GM23248 (cell line): ENCODE measurements around the gene CMTM1. TPM values are rescaled to one million over a fixed set of nuclear protein-coding genes. Genes with fewer than 3 reads are reported as not detected.

Experiments used
- DNase-seq: peaks from one replicate; pipeline ENCODE4 v3.0.0-alpha.2; 2015
- H2AFZ ChIP-seq: fragments of 200-600 bp; sonication (generic); 2 replicates; pipeline ENCODE4 v1.6.1; 2016; ENCODE audit warnings: antibody characterized with exemption
- H3F3A ChIP-seq: fragments of 200-600 bp; sonication (generic); 2 replicates; pipeline ENCODE4 v1.6.1; 2016; ENCODE audit warnings: mild to moderate bottlenecking, antibody characterized with exemption, mixed run types; ENCODE audit not compliant: insufficient read depth
- H3K27ac ChIP-seq: fragments of 200-600 bp; sonication (generic); 2 replicates; pipeline ENCODE4 v1.5.1; 2016; ENCODE audit warnings: mild to moderate bottlenecking
- H3K27me3 ChIP-seq: fragments of 200-600 bp; sonication (generic); replicated peaks from 2 replicates; pipeline ENCODE4 v1.6.1; 2016; ENCODE audit warnings: mild to moderate bottlenecking; ENCODE audit not compliant: insufficient read depth
- H3K36me3 ChIP-seq: fragments of 200-600 bp; sonication (generic); 2 replicates; pipeline ENCODE4 v1.6.1; 2016; ENCODE audit warnings: low read depth, mild to moderate bottlenecking
- H3K4me1 ChIP-seq: fragments of 200-600 bp; sonication (generic); 2 replicates; pipeline ENCODE4 v1.6.1; 2016; ENCODE audit warnings: mild to moderate bottlenecking; ENCODE audit not compliant: insufficient read depth
- H3K4me2 ChIP-seq: fragments of 200-600 bp; sonication (generic); one replicate; pipeline ENCODE4 v1.6.1; 2016; ENCODE audit warnings: mild to moderate bottlenecking; ENCODE audit not compliant: unreplicated experiment
- H3K4me3 ChIP-seq: fragments of 200-600 bp; sonication (generic); 2 replicates; pipeline ENCODE4 v1.5.1; 2016; ENCODE audit warnings: mild to moderate bottlenecking
- H3K79me2 ChIP-seq: fragments of 200-600 bp; sonication (generic); 2 replicates; pipeline ENCODE4 v1.6.1; 2016; ENCODE audit warnings: mild to moderate bottlenecking; ENCODE audit not compliant: insufficient read depth
- H3K9ac ChIP-seq: fragments of 200-600 bp; sonication (generic); 2 replicates; pipeline ENCODE4 v1.6.1; 2016; ENCODE audit warnings: mild to moderate bottlenecking
- H3K9me2 ChIP-seq: fragments of 200-600 bp; sonication (generic); 2 replicates; pipeline ENCODE4 v1.6.1; 2016; ENCODE audit warnings: mixed run types, mild to moderate bottlenecking, moderate library complexity; ENCODE audit not compliant: insufficient read depth
- H3K9me3 ChIP-seq: fragments of 200-600 bp; sonication (generic); one replicate; pipeline ENCODE4 v1.6.1; 2017; ENCODE audit warnings: low read depth
- H4K20me1 ChIP-seq: fragments of 200-600 bp; sonication (generic); 2 replicates; pipeline ENCODE4 v1.6.0; 2016; ENCODE audit not compliant: insufficient read depth
- EZH2 ChIP-seq: fragments of 200-600 bp; sonication (generic); IDR thresholded peaks from 2 replicates; pipeline ENCODE4 v1.6.1; 2018; ENCODE audit warnings: antibody characterized with exemption, mild to moderate bottlenecking; ENCODE audit not compliant: insufficient read depth, poor library complexity, severe bottlenecking
- EZH2phosphoT487 ChIP-seq: fragments of 200-600 bp; sonication (generic); IDR thresholded peaks from 2 replicates; pipeline ENCODE4 v1.6.1; 2018; ENCODE audit warnings: antibody characterized with exemption, moderate library complexity, mild to moderate bottlenecking, low read depth; ENCODE audit not compliant: insufficient read depth
- WGBS, 2 experiments: methylation state at CpG; one replicate each; pipeline ENCODE4 v1.1.6; 2015 to 2017; ENCODE audit warnings: low lambda C conversion rate in 2 of 2, low coverage in 1 of 2; ENCODE audit errors: missing lambda C conversion rate in 2 of 2; 5-methylcytosine and 5-hydroxymethylcytosine counted together
- in situ Hi-C: fragments of 300-500 bp; cut with MboI; formaldehyde crosslinking; loops from 2 replicates; pipeline ENCODE4 v1.15.0; 2020
- polyA plus RNA-seq: library from polyadenylated mRNA; unstranded; fragments of >200 nt; fragmentation: Nextera tagmentation; extraction: Ambion mirVana; gene quantifications from 2 replicates; pipeline ENCODE4 v1.2.1, GENCODE V29; 2016
- total RNA-seq: library from RNA; depleted of rRNA; stranded (reverse); fragments of >200 nt; shearing (Covaris generic); gene quantifications from 2 replicates; pipeline ENCODE4 v1.2.3, GENCODE V29; 2014

CMTM1 gene
- total and polyA plus RNA-seq, 2 experiments from 2014 or later = 3.1 to 6.8 TPM

DNA sequence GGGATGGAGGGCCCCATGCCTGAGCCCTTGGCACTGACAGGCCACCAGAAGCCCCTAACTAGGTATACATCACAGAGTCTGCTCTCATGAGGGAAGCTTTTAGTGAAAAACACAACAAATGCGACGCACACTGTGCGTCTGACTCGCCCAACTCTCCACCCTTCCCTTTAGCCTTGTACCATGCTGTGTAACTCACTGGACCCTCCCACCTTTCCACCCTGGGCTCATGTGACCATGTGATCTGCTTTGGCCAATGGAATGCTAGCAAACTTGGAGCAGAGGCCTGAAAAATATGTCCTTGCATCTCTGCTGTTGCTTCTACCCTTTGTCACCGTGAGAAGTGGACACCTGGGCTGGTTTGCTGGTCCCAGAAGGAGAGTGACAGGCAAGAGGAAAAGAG is 37.9 kb upstream of the CMTM1 start:
- no peak for DNase-seq
- H3K27ac ChIP-seq = no peak overlapping the region
- TF ChIP-seq EZH2 (no peak), EZH2phosphoT487 (no peak)
- in situ Hi-C loops = no loop called here
- no peaks in the 10 kb centered on the region for H3K79me2 ChIP-seq
- no peak overlapping the region for H2AFZ ChIP-seq
- H3K4me2 ChIP-seq = no peak overlapping the region
- peaks cover 7% of the 10 kb centered on the region; the same call in 1 of the 2 replicates for H3K36me3 ChIP-seq
- H3K9me3 ChIP-seq = no peaks in the 10 kb centered on the region
- 98% methylated on average over 5 of the region's 5 CpGs for WGBS, 2 experiments
- H3K9ac ChIP-seq = no peak overlapping the region
- H3F3A ChIP-seq = no peaks in the 10 kb centered on the region; the same call in 1 of the 2 replicates
- H4K20me1 ChIP-seq = no peaks in the 10 kb centered on the region
- no peak overlapping the region for H3K4me3 ChIP-seq
- H3K27me3 ChIP-seq = no peaks in the 10 kb centered on the region
- no peaks in the 10 kb centered on the region for H3K9me2 ChIP-seq
- no peaks in the 10 kb centered on the region for H3K4me1 ChIP-seq

DNA sequence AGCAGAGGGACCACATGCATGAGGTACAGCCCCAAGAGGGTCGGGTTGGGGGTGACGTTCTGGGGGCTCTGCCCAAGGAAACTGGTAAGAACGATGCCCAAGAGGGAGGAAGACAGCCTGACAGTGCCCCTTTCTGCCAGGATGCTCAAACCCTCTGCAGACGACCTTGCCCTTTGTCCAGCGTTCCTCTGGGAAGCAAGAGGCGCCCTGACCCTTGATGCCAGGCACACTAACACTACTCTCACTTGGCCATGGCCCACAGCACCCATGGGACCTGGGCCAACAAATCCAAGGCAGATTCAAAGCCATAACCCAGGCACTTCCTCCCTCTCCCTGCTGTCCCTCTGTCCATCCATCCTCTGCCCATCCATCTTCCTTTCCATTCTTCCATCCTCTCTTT is 36.8 kb upstream of the CMTM1 start:
- no peak for DNase-seq
- peaks cover 7% of the 10 kb centered on the region; the same call in 1 of the 2 replicates for H3K36me3 ChIP-seq
- H3K9me2 ChIP-seq = no peaks in the 10 kb centered on the region
- H2AFZ ChIP-seq = no peak overlapping the region
- no peak overlapping the region for H3K27ac ChIP-seq
- no peaks in the 10 kb centered on the region; the same call in 1 of the 2 replicates for H3F3A ChIP-seq
- H3K4me2 ChIP-seq = no peak overlapping the region
- H3K79me2 ChIP-seq = no peaks in the 10 kb centered on the region
- no peaks in the 10 kb centered on the region for H4K20me1 ChIP-seq
- H3K9ac ChIP-seq = no peak overlapping the region
- no peak for TF ChIP-seq EZH2phosphoT487
- TF ChIP-seq EZH2 = no peak
- in situ Hi-C loops = no loop called here
- H3K4me3 ChIP-seq = no peak overlapping the region
- H3K27me3 ChIP-seq = no peaks in the 10 kb centered on the region
- 79 to 82% methylated on average over 6 of the region's 6 CpGs for whole genome bisulfite sequencing, 2 experiments
- H3K9me3 ChIP-seq = no peaks in the 10 kb centered on the region
- no peaks in the 10 kb centered on the region for H3K4me1 ChIP-seq

DNA sequence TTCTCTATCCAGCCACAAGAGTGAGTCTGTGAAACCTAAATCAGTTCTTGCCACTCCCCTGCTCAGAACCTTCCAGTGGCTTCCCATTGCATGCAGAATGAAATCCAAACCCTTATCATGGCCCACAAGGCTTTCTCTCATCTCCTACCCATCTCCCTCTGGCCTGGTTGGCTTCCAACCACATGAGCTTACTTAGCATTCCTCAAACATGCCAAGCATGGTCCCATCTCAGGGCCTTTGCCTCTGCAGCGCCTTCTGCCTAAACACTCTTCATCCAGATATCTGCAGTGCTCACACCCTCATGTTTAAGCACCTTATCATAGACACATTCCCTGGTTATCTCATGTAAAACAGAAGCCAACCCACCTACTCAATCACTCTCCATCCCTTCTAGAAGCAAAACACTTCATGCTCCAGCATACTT is 31.9 kb upstream of the CMTM1 start:
- H3K4me2 ChIP-seq = no peak overlapping the region
- no peaks in the 10 kb centered on the region for H4K20me1 ChIP-seq
- H3K9me2 ChIP-seq = no peaks in the 10 kb centered on the region
- H3K9me3 ChIP-seq = no peaks in the 10 kb centered on the region
- no peaks in the 10 kb centered on the region for H3F3A ChIP-seq
- H3K4me1 ChIP-seq = no peaks in the 10 kb centered on the region
- H3K27ac ChIP-seq = no peak overlapping the region
- in situ Hi-C loops = no loop called here
- H3K9ac ChIP-seq = no peak overlapping the region
- H3K27me3 ChIP-seq = no peaks in the 10 kb centered on the region
- TF ChIP-seq EZH2 = no peak
- no peak for TF ChIP-seq EZH2phosphoT487
- H3K79me2 ChIP-seq = no peaks in the 10 kb centered on the region
- DNase-seq = no peak
- peaks cover 7% of the 10 kb centered on the region; the same call in 1 of the 2 replicates for H3K36me3 ChIP-seq
- WGBS, 2 experiments = 95 to 96% methylated on average over 1 of the region's 1 CpG
- H2AFZ ChIP-seq = no peak overlapping the region
- H3K4me3 ChIP-seq = no peak overlapping the region

DNA sequence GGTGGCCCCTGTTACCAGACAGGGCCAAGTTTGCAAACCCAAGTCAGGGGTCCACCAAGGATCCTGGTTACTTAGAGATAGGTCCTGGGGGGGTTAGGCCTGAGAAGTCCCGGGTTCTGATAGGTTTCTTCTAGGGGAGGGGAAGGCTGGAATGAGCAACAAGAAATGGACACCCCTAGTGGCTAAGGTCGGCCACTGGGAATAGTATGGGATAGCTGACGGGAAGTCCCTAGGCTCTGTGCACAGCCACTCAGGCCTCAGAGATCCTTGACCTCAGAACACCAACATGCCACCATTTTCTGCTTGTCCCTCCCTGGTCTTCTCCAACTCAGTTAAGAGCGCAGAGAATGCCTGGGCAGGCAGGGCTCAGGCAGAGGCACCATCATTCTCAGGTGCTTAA is 29.7 kb upstream of the CMTM1 start:
- no peaks in the 10 kb centered on the region for H3K9me2 ChIP-seq
- DNase-seq = no peak
- WGBS, 2 experiments = 88 to 91% methylated on average over 4 of the region's 4 CpGs
- no peaks in the 10 kb centered on the region for H3K9me3 ChIP-seq
- H3K4me3 ChIP-seq = no peak overlapping the region
- in situ Hi-C loops = no loop called here
- no peak overlapping the region for H3K27ac ChIP-seq
- H3K27me3 ChIP-seq = no peaks in the 10 kb centered on the region
- H3K9ac ChIP-seq = no peak overlapping the region
- H4K20me1 ChIP-seq = no peaks in the 10 kb centered on the region
- H3K36me3 ChIP-seq = no peaks in the 10 kb centered on the region; the same call in 1 of the 2 replicates
- H3F3A ChIP-seq = no peaks in the 10 kb centered on the region
- TF ChIP-seq EZH2 (no peak), EZH2phosphoT487 (no peak)
- H3K79me2 ChIP-seq = no peaks in the 10 kb centered on the region
- H3K4me1 ChIP-seq = no peaks in the 10 kb centered on the region
- H3K4me2 ChIP-seq = no peak overlapping the region
- H2AFZ ChIP-seq = no peak overlapping the region

DNA sequence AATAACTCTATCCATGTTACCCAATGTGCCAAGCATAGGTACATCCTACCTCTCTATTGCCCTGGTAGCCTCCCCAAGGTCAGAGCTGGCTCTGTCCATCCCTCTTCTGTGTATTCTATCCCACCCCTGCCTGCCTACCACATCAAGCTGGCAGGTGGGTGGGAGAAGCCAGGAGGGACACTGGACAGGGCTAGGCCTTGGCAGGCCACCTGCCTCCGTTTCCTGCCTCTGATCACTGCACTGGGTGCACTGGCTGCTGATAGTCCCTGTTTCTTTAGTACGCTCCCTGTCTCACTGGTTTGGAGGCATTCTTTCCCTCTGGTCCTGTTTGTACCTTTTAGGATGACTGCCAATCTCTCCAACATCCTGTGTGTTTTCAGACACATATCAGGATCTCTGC is 29.0 kb upstream of the CMTM1 start:
- H3K4me1 ChIP-seq = no peaks in the 10 kb centered on the region
- H3K27ac ChIP-seq = no peak overlapping the region
- no peaks in the 10 kb centered on the region for H4K20me1 ChIP-seq
- no peak overlapping the region for H3K4me2 ChIP-seq
- no peak overlapping the region for H2AFZ ChIP-seq
- H3F3A ChIP-seq = no peaks in the 10 kb centered on the region
- H3K9me2 ChIP-seq = no peaks in the 10 kb centered on the region
- no peaks in the 10 kb centered on the region; the same call in 1 of the 2 replicates for H3K36me3 ChIP-seq
- H3K4me3 ChIP-seq = no peak overlapping the region
- no peaks in the 10 kb centered on the region for H3K79me2 ChIP-seq
- WGBS, 2 experiments = 88 to 96% methylated on average over 2 of the region's 2 CpGs
- H3K27me3 ChIP-seq = no peaks in the 10 kb centered on the region
- DNase-seq = no peak
- in situ Hi-C loops = no loop called here
- TF ChIP-seq EZH2phosphoT487 (no peak), EZH2 (no peak)
- no peak overlapping the region for H3K9ac ChIP-seq
- H3K9me3 ChIP-seq = no peaks in the 10 kb centered on the region
